DMS53 treated with DMSO at 0.1 percent for 48 hours (cell line): ENCODE measurements around the gene TMEM132C.

ENCODE experiments used
- DNase-seq: peaks from one replicate; lab custom pipeline; 2025; ENCODE audit not compliant: unreplicated experiment; lab: John Stamatoyannopoulos, UW

The TMEM132C gene

DNA sequence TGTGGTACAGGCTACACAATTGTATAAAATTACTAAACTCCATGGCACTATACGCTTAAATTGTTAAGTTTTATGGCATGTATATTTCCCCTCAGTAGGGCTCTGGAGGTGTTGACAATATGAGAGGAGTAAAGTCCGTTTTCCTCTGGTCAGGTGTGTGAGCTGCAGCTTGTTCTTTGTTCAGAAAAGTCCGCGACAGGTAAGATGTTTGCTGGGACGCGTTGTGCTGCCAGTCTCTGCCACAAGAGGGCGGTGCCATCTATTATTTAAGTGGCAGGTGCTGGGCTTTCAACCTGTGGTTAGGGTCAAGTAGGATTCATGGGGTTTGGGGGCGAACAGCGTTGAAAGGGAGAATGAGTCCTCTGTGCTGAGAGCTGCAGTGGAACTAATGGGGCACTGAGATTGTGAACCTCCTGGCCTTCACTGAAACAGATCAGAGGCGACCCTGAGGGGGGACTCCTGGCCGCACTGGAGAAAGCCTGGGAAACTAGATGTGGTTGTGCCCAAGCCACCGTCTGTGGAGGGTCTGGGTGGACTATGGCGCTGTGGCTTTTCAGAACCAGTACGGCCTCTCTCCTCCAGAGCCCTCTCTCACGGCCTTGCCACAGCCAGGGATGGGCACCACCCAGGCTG is 377.8 kb downstream of the TMEM132C start:
- DNase-seq, result peak; percentile 11

DNA sequence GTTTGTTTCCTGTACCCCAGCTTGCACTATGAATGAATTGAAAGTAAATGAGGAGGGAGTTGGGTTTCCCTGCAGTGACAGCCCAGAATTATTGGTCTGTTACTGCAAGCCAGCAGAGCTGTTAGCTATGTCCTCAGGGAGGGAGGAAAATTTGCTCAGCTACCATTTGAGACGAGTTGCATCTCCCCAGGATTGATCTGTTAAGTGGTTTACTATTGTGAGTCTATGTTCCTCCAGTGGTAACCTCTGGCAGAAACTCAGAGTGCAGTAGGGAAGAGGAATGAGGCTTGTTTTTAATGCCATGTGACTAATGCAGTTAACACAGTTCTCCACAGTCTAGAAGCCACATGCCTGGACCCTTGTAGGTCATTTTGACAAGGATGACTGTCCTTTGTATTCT is 382.9 kb downstream of the TMEM132C start:
- DNase-seq, result no peak

DNA sequence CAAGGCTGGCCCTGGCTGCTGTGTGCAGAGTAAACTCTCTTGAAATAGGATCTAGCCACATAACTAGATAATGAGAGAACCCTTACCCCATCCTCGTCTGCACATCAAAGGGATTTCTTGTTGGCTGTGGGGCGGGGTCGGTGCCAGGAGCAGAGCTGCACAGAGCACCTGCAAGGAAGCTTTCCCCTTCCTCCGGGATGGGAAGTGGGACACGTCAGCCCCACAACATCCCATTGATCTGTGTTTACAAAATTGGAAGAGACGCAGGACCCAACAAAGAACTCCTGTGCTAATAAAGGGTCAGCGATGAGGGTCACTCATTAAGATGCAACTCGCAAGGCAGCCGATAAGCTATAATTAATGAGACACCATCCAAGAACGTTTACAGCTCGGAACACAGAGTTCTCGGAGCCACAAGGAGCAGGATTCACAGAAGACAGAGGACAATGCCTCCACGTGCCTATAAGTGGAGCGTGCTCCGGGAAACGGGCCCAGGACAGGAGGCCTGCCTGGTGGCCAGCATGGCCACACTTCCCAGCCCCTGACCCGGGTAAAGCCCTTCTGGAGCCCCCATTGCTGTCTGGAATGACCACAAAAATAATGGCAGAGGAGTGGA is 385.3 kb downstream of the TMEM132C start:
- DNase-seq, result no peak

DNA sequence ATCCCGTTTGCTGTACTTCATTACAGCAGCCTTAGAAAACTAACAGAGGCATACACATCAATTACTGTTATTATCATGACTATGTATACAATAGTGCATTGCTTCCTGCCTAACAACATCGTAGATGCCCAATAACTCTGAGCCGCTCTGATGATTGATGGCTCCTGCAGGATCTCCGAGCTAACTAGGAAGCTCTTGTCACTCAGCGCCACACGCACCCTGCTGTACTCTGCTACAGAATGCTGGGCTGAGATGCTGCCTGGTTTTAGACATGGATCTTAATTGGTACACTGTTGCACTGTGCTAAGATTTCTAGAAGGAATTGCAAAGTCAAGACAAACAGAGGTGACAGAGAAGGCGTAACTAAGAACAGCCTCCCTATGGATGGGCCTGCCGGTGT is 387.5 kb downstream of the TMEM132C start:
- DNase-seq, result no peak

DNA sequence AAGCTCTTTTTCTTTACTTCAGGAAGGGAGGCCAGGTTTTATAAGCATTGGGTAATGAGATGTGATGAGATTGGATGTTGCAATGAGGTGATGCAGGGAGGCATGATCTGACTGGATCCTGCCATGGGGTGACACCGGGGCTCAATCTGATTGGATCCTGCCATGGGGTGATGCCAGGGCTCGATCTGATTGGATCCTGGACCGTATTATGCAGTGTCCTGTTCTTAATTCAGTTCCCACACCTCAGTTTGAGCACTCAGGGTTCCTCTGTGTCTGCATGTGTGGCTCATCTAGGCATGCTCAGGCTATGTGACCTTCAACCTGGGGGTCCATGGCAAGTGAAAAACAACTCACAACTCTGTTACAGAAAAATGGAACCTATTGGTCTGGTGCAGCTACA is 390.4 kb downstream of the TMEM132C start:
- DNase-seq, result no peak

DNA sequence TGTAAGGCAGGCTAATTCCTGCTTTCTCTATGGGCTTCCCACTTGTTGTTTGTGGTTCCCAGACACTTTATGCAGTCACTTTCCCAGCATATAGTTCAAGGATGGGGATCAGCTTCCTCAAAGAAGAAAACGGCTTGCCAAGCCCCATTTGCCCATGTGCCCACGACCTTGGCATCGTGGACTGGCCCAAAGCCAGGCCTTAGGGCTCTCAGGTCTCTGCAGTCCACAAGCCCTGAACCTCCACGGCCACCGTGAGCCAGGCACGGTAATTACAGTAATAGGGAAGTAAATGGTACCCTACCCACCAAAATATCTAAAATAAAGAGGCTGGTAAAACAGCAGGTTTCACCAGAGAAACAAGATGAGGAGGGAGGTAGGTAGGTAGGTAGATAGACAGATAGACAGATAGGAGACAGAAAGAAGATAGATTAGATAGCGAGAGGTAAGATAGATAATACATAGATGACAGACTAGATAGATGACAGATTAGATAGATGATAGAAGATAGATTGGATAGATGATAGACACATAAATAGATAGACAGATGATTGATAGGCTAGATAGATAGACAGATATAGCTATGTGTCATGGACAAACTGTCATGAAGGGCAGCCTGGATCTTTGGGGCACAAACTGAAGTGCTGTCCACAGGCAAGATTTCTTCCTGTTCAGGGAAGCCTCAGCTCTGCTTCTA is 393.7 kb downstream of the TMEM132C start:
- DNase-seq, result no peak

DNA sequence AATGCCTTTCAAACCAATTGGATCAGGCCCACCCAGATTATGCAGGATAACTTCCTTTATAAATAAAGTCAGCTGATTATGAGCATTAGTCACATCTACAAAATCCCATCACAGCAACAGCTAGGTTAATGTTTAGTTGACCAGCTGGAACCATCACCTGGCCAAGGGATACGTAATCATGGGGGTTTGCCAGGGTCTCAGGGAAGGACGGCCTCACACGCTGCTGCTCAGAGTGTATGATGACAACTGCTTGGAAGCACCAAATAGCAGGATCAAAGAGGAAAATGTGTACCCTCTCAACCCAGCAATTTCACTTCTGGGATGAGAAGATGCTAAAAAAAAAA is 394.2 kb downstream of the TMEM132C start:
- no peak for DNase-seq

DNA sequence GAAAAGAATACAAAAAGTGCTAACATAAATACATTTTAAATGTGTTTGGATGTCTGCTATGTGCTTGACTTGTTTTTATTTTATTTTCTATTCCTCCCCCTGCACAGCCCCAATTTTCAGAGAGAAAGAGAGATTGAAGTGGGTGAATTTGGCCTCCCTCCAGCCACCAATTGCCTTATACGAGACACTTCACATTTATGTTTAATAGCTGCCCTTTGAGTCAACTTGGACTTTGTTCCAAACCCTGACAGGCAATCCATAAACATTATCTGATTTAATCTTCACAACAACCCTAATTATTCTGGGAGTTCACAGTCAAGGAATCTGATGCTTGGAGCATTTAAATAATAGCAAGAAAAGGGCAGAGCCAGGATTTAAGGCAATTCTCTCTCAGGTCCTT is 395.1 kb downstream of the TMEM132C start:
- no peak for DNase-seq

DNA sequence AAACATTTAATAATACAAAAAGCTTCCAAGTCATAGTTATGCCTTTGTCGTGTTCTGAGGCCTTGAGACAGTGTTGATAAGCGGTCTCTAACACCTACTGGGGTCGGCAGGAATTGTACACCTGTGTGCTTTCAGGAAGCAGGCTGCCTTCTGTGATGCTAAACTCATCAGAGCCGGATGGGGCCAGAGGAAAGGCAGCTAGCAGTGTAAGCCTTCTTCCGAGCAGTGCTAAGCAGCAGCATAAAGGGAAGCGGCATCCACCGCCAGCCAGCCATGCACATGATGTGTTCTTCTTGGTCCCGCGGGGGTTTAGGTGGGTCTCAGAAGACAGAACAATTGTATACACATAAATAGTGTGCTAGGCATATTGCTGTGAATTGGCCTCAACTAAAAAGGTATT is 397.5 kb downstream of the TMEM132C start:
- no peak for DNase-seq

DNA sequence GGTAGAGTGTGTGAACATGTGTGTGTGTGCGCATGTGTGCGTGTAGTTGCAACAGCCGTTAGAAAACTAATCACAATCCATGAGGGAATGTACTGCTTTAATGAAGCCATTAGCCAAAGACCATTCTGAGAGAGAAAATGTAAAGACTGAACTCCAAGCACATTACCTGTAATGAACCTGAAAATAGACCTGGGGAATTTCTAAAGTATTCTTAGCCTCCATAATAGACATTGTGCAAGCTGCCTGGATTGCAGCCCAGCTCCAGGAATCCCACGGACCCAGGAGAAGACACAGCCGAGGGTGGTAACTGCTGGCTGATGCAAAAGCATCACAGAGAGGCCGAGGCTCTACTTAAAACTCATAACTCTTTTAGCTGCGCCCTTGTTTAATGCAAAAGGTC is 400.2 kb downstream of the TMEM132C start:
- DNase-seq, result no peak

DNA sequence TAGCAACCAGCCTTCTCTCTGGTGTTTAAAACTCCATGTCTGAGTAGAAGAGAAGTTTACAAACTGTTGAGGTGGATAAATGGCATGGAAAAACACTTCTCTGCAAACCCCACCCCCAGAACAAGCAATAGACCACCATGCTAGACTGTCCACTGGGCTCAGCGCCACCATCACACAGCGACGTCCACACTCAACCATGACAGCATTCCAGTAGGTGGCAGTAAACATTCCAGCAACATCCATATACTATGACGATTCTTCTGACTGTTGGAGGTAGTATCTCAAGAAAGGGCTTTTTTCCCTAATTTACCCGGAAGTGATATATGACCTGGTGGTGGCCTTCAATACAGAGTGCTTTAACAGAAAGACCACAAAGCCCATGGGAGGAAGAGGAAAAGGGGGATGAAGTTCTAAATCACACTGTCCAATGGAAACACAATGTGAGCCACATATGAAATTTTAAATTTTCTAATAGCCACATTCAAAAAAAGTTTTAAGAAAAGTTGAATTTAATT is 404.6 kb downstream of the TMEM132C start:
- no peak for DNase-seq

DNA sequence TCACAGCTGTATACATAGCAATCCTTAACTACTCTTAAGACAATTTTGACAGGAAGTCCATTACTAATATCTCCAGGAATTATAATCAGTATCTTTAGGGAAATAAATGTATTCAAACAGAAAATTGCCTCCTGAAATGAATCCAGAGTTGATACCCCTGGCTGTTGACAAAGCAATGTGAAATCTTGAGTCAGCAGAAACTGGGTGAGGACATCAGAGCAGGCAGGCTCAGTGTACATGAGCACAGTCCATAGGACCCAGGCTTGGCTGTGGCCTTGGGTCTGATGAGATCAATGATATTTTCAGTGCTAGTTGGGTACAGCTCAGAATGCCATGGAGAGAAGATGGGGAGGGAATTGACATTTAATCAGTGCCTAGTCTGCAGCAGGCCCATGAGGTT is 405.5 kb downstream of the TMEM132C start:
- no peak for DNase-seq

DNA sequence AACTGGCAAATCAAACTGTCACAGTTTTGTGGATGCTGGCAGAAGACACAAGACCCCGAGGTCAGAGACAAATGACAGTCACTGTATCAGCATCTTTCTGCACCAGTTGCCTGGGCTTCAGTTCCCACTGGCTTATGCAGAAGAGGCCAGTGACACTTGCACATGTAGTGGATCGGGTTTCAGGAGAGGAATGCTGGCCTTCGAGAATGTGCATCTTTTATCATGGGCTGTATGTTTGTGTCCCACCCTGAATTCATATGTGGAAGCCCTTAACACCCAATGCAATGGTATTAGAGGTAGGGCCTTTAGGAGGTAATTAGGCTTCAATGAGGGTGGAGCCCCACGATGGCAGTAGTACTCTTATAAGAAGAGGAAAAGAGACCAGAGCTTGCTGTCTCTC is 405.9 kb downstream of the TMEM132C start:
- DNase-seq, result no peak

DNA sequence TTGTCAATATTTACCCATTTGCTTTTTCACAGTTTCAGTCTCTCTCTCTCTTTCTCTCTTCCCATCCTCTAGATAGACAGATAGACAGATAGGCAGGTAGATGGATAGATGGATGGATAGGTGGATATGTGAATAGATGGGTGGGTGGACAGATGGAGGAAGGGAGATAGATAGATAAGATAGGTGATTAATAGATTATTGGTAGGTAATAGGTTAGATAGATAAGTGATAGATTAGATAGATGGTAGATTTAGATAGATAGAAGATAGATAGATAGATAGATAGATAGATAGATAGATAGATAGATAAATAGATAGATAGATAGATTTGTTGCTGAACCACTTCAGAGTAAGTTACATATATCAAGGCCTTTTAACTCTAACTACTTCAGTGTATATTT is 408.6 kb downstream of the TMEM132C start:
- no peak for DNase-seq

DNA sequence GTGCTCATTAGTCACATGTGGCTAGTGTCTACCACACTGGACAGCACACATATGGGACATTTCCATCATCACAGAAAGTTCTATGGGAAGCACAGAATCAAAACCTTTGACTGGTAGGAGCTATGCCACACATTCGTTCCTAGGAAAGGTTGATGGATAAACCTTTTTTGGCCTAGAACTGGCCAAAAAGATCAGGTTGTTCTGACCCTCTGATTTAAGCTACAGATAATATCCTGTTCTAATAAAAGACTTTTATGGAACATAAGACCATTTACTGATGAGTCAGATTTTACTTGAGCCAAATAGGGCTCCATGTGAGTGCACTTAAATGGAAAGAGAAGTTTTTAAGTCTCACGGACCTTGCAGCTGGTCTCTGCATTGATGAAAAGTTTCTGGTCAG is 413.6 kb downstream of the TMEM132C start:
- DNase-seq, result no peak

DNA sequence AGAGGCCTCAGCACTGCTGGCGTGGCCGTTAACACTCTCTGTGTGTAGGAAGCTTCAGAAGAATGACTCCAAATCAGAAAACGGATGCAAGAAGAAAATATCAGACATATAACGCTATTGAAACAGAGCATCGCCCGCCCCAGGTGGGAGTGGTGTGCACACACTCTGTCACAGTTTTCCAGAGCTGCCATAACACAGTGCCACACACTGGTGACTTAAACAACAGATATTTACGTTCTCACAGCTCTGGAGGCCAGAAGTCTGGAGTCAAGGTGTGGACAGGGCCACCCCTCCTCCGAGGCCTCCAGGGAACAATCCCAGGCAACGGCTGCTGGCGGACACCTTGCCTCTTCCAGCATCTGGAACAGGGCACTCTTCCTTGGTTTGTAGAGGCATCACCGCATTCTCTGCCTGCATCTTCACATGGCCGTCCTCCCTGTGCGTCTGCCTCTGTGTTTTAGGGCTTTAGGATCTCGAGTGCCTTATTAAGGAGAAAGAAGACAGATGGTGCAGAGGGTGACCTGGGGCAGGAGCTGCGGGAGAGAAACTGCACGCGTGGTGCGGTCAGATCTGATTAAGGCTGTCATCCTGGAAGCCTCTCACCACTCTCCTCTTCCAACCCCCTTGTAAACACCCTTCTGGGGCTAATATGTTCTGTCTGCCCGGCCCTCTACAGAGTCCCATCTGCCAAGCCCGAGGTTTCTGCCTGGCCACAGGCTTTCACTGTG is 415.7 kb downstream of the TMEM132C start:
- no peak for DNase-seq

DNA sequence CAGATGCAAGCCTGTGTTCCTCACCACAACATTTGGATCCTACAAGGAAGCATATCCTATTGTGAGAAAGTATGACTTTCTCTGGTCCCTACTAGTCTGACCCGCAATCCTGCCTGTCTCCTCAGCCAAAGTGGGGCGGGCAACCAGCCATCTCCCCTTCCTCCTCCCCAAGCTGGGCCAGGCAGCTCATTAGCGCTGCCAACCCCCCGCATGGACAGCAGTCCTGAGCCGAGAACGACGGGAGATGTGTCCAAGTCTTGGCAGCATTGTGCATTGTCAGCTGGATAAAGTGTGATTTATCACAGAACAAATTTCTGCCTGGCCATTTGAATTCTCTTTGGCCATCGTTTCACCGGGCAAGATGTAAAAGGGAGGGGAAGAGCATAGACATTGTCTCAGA is 417.4 kb downstream of the TMEM132C start:
- no peak for DNase-seq

DNA sequence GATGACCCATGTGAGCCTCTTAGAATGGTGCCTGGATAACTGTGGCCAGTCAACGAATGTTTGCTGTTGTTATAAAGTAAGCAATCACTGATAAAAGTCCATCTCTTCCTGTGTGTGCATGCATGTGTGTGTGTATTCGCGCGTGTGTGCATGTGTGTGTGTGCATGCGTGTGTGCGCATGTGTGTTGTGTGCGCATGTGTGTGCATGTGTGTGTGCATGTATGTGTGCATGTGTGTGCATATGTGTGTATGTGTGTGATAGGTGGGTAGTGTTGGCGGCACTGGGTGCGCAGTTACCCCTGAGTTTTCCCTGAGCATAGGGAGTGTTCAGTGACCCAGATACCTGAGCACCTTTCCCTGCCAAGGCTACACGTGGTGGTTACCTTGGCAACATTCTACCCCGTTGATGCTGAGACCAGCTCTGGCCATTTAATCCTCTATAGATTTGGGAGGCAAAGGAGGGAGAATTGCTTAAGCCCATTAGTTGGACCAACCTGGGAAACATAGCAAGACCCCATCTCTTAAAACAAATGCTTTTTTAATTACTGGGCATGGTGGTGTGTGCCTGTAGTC is 419.0 kb downstream of the TMEM132C start:
- no peak for DNase-seq

DNA sequence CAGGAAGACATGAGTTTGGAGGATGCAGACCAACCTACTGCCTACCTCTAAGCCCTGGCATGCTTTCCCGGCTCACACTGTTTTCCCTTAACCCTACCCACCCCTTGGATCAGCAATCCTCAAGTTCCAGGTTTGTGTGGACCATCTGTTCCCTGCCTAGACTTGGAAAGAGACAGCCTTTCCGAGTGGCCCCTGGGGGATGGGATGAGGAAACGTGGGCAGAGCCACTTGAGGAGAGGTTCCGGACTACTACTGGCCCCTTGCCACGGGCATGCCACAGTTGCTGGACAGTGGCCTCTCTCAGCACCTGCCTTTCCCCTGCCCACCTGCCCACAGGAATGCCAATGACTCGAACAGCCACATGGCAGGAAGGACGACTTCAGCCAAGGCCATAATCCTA is 420.9 kb downstream of the TMEM132C start:
- DNase-seq, result no peak

DNA sequence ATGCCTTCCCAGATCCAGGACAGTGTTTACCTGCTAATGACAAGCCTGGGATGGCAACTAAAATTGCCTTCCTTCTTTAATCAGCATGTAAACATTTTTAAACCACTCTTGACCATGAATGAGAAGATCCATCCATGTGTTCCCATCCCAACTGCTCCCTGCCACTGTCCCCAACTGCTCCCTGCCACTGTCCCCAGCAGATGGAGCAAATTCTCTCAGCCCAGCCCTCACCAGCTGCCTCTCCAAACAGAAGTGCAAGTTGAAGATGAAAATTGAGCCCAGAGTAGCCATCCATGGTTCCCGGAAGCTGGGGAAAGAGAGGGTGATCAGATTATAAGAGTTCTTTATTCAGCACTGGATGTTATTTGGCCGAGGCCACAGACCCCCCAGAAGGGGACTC is 423.7 kb downstream of the TMEM132C start:
- DNase-seq, result no peak

DNA sequence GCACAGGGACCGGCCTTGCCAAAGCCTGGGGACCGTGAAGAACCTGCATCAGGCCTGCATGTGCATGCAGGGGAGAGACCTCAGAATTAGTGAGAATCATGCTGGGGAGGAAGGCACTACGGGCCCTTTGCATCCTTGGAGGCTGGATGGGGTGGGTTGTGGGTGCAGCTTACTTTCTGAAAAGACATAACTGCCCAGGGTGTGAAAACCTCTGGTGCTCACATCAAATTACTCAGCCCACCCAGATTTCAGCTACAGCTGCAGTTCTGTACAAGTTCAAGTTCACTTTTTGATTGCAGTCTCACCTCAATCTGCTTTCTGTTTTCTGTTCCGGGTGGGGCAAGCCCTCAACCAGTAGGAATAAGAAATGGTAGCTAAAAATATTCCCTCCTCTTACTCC is 426.1 kb downstream of the TMEM132C start:
- DNase-seq, result no peak

DNA sequence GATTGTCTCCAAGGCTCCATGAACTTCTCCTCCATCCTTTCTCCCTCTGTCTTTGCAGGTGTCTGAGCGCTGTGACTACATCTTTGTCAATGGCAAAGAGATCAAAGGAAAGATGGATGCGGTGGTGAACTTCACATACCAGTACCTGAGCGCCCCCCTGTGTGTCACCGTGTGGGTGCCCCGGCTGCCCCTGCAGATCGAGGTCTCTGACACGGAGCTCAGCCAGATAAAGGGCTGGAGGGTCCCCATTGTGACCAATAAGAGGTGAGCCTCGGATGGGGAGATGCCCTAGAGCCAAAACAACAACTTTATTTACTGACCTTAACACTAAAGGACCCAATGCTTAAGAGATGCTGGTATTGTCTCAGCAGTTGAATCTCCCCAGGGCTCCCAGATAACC is 426.8 kb downstream of the TMEM132C start:
- no peak for DNase-seq
